Activated naive CD4-positive, alpha-beta T cell (primary cell): ENCODE results near the gene SLITRK3.
"Not testable (repeated sequence)": the region's sequence is repeated elsewhere in the genome, so short reads cannot be mapped to it uniquely, and the experiment has no call there.

Source experiments
- DNase-seq, 4 experiments: peaks; one replicate each; lab custom pipeline; 2025; lab: John Stamatoyannopoulos, UW

The SLITRK3 gene

DNA sequence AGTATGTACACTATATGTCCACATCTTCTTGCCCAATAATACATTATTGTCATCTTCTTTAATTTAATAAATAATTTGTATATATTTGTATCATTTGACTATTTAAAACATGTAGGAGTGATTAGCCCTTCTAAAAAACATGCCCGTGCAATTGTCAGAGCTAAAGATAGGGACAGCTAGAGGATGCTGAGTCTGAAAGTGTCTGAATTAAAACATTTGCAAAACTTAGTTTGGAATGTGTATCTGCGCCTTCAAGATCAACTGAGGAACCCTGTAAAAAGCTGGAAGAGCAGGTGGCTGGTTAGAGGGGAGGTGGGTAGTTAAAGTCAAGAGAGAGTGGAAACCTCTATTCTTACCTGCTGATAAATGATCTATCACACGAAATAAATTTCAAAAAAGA lies 4.7 kb downstream of the SLITRK3 start:
- DNase-seq = no peak

- DNase-seq = no peak
Measured at GRCh38 chr3:165188452-165188851, 7.7 kb downstream of the SLITRK3 start.

DNA sequence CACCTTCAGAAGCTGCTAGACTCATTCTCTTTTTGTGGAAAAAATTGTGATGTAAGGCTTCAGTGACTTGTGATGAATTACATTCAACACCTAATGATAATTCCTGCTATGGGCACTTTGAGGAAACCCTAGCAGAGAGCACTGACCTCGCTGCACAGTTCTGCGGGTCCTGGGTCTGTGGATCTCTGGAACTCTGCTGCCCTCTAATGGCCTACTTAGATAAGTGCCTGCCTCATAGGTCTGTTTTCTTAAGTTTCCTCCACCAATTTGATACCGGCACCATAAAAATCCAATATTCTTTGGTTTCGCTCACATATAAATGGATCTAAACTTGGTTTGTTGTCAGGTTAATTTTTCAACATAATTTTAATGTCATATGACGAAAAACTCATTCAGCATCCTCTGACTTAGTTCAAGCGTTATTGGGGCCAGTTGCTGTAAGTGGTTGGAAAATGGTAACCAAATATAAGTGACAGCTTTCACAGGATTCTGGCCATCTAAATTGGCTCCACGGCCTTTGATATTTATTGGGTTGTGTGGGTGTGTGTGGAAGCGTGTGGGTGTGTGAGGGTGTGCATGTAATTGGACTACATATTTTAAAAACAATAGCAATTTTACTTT lies 10.4 kb downstream of the SLITRK3 start:
- DNase-seq = no peak

DNA sequence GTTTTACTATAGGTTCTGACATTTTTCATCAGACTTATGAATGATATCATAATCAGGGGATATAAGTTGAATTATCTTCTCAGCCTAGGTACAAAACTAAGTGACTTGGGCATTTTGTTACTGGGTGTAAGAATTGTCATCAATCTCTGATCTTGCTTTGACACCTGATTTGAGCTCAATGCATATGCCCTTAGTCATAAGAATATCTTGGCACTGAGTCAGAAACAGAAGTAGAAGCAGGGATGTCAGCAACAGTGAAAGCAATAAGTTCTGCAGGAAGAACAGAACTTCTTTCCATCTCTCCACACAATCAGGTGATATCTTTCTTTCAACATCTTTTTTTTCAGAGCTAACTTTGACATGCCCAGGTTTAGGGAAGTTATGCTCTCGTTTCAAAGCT lies 14.6 kb downstream of the SLITRK3 start:
- DNase-seq = no peak

DNA sequence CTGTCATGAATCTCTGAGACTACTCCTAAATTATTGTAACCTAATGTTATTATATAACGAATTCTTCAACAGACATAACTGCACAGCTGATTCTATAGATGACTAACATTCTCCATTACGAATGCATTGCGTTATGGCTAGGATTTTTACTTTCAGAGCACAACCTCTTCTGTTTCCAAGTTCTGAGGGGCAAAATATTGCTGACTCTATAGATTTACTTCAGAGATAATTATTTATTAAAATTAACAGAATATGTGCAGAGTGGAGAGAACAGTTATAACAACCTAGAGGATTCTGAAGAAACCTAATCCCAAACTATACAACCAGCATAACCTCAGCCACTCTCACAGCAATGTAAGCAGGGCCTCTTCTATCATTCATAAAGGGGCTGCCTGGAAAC lies 25.9 kb downstream of the SLITRK3 start:
- DNase-seq = no peak

GRCh38 chr3:165169368-165169767 lies 26.8 kb downstream of the SLITRK3 start:
- no peak for DNase-seq

DNA sequence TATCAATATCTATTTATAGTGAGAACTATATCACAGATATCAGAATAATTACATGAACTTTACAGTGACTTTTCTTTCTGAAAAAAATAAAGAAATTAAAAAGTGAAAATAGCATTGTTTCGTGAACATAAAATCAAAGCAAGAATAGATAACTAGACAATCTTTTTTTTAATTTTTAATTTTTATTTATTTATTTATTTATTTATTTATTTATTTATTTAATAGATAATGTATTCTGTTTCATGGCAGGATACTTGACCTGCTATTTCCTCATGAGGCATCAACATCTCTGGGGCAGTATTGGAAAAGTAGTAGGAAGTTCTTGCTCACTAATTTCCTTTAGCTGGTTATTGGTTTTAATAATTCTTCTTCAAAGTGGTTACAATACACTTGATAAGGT lies 33.3 kb downstream of the SLITRK3 start:
- DNase-seq = no peak

DNA sequence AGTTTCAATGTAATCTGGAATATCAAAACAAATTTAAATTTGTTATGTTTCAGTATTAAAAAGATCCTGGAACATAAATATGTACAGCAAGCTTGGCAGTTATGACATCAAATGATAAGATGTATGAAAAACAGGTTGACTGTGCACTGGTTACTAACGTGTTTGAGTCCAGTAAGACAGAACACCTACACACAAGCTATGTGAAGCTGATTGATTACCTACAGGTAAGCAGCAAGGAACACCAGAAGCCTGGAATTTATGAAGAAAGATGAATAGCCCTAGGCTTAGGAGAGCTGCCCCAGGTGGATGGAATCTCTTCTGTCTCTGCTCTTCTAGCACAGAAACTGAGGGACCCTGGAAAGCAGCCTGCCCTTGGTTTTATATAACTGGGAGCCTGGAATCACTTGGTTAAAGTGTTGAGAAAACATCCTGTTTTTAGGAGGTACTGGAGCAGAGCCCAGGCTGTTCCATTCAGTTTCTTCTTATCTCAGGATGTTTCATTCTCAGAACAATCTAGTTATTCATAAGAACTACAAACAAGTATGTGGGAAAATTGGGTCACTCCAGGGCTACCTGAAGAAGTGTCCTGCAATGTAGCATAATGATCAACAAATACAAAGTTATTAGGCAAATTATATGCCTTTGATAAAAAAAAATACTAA lies 36.3 kb downstream of the SLITRK3 start:
- DNase-seq = no peak

GRCh38 chr3:165158011-165158410 lies 38.2 kb downstream of the SLITRK3 start:
- no peak for DNase-seq

DNA sequence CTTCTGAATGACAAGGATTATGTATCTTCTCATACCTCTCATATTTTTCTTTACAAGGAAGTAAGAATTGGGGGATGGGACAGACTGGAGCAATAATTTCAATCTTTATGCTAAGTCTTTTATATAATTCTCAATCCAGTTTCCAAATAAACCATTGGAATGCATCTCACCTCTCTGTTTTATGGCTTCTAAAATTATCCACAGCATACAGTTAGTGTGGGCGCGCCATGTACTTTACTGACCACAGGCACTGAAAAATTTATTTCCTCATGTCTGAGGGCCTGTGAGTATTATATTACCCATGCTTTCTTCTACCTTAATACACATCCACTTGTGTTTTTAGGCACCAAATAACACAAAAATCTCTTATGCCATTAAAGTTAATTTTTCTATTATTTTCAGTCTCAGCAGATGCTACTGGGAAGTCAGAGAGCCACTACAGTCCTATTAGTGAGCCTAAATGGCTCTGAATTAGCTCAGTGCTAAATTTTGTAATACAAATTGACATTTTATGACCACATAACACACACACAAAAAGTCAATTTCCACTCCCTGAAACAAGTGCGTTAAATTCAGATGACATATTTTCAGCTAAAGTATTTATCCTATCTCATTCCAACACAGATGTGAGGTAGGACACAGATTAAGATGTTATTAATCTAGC lies 39.3 kb downstream of the SLITRK3 start:
- DNase-seq = no peak

DNA sequence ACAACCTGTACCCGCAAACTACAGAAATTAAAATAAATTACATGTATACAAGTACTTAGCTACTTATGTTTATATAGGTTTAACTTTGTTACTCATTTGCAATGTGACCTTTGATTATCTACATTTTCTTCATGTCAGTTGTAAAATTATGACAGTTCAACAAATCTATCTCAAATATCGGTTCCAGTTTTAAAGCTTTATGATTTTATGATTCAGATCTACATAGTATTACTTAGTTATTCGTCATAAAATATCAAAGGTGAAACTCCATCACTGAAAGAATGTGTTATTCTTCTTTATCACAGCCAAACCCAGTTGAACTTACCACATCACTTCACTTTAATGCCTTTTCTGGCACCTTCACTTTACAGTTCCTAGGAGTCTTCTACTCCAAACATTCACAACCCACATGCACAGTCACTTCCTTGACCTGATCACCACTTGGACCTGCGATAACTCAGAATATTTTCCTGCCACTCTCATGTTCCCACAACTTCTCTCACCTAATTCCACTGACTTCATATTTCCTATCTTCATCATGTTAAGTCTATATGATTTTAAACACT lies 47.2 kb downstream of the SLITRK3 start:
- DNase-seq = no peak

DNA sequence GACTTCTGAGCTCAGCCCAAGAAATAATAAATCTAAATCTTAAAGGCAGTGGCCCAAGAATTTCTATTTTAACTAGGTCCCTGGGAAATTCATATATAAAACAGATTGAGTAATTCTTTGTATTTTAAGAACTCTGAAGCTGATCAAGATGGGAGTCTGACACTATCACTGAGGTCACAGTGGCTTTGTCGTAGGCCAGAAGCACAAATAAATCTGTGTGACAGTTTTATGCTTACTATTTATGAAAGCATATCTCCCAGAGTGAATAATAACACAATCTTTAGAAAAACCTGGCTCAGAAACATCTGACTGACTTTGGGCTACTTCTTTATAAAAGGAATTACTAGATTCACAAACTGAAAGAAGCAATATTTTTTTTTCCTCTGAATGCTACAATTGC lies 51.9 kb downstream of the SLITRK3 start:
- no peak for DNase-seq

DNA sequence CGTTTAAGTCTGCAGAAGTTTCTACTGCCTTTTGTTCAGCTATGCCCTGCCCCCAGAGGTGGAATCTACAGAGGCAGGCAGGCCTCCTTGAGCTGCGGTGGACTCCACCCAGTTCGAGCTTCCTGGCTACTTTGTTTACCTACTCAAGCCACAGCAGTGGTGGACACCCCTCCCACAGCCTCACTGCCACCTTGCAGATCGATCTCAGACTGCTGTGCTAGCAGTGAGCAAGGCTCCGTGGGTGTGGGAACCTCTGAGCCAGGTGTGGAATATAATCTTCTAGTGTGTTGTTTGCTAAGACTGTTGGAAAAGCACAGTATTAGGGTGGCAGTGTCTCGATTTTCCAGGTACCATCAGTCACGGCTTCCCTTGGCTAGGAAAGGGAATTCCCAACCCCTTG lies 56.3 kb downstream of the SLITRK3 start:
- DNase-seq = not testable (repeated sequence)
